HG03378 (cell line): ENCODE results near the gene TENM4.

Experiments
- ATAC-seq: cut with Tn5 transposase; IDR thresholded peaks from one replicate; pipeline ENCODE4 v1.9.1; 2021; ENCODE audit warnings: mild to moderate bottlenecking, moderate library complexity; ENCODE audit not compliant: unreplicated experiment

Gene TENM4

GRCh38 chr11:78783846-78784245 is 657.0 kb downstream of the TENM4 start:
- ATAC-seq, result no peak

- ATAC-seq, result no peak
Observed at GRCh38 chr11:78783301-78783700, 657.5 kb downstream of the TENM4 start.

GRCh38 chr11:78782725-78783124 is 658.1 kb downstream of the TENM4 start:
- no peak for ATAC-seq

GRCh38 chr11:78780889-78781288 is 659.9 kb downstream of the TENM4 start:
- no peak for ATAC-seq

GRCh38 chr11:78773492-78773891 is 667.3 kb downstream of the TENM4 start:
- no peak for ATAC-seq

- no peak for ATAC-seq
Observed at GRCh38 chr11:78773077-78773476, 667.8 kb downstream of the TENM4 start.

- ATAC-seq, result no peak
Observed at GRCh38 chr11:78772186-78772585, 668.6 kb downstream of the TENM4 start.

GRCh38 chr11:78770931-78771330 is 669.9 kb downstream of the TENM4 start:
- no peak for ATAC-seq

GRCh38 chr11:78768971-78769370 is 671.9 kb downstream of the TENM4 start:
- ATAC-seq, result no peak

GRCh38 chr11:78768345-78768744 is 672.5 kb downstream of the TENM4 start:
- no peak for ATAC-seq

GRCh38 chr11:78767027-78767932 is 673.5 kb downstream of the TENM4 start:
- ATAC-seq, result no peak

GRCh38 chr11:78764946-78765345 is 675.9 kb downstream of the TENM4 start:
- ATAC-seq, result no peak

- no peak for ATAC-seq
Observed at GRCh38 chr11:78763664-78764063, 677.2 kb downstream of the TENM4 start.

- no peak for ATAC-seq
Observed at GRCh38 chr11:78762105-78762504, 678.7 kb downstream of the TENM4 start.

- ATAC-seq, result no peak
Observed at GRCh38 chr11:78759071-78759470, 681.8 kb downstream of the TENM4 start.

GRCh38 chr11:78753297-78753696 is 687.5 kb downstream of the TENM4 start:
- ATAC-seq, result no peak

- ATAC-seq, result no peak
Observed at GRCh38 chr11:78752494-78752893, 688.3 kb downstream of the TENM4 start.

GRCh38 chr11:78748918-78749690 is 691.7 kb downstream of the TENM4 start:
- no peak for ATAC-seq

- no peak for ATAC-seq
Observed at GRCh38 chr11:78744949-78745348, 695.9 kb downstream of the TENM4 start.

- ATAC-seq, result no peak
Observed at GRCh38 chr11:78744202-78744601, 696.6 kb downstream of the TENM4 start.

GRCh38 chr11:78742430-78742829 is 698.4 kb downstream of the TENM4 start:
- ATAC-seq, result no peak

- ATAC-seq, result no peak
Observed at GRCh38 chr11:78741741-78742140, 699.1 kb downstream of the TENM4 start.
